Measurements from ENCODE around the gene TMEM42. TPM values are rescaled to one million over a fixed set of nuclear protein-coding genes. Genes with fewer than 3 reads are reported as not detected.

The TMEM42 gene
- total and polyA plus RNA-seq, 9 of the 15 experiments (the other 6 are each of a cell fraction or from before 2014, with no cell fraction given) = 0.53 to 1.6 (median 0.98) TPM

GRCh38 chr3:44848634-44849033 is 13.1 kb upstream of the TMEM42 start:
- ChIA-PET POLR2A (no interaction called here), CTCF (ENCODE audit: low intra/inter-chr PET ratio) (interaction anchor here (0.7 kb wide), 1 partner anchor 27 kb away, joined by 3 read pairs; no protein-coding TSS in a partner anchor)
- intact Hi-C loops (cut with micrococcal nuclease) (no loop called here), in situ Hi-C loops (cut with MboI) (no loop called here)
- no TSS peak for BruUV-seq (replicated peaks)
- Histone ChIP-seq H3K9ac (ENCODE audit: insufficient read depth in 1 of 2, low read depth in 2 of 2, low read length in 2 of 2) (no peak overlapping the region), H4K20me1 (replicated peaks; ENCODE audit: control insufficient read depth, insufficient read depth, low read length) (no peaks in the 10 kb centered on the region), H3K27ac (ENCODE audit: extremely low read depth, low read depth, low read length) (no peak overlapping the region), H3K9me1 (ENCODE audit: control insufficient read depth, insufficient read depth, low read length) (no peaks in the 10 kb centered on the region), H3K4me1 (replicated peaks in 1 of 2; ENCODE audit: control insufficient read depth in 2 of 2, insufficient read depth in 2 of 2, low read length in 2 of 2) (no peaks in the 10 kb centered on the region), H2AFZ (ENCODE audit: low read depth, low read length) (no peak overlapping the region), H3K4me3 (no peak overlapping the region), H3K79me2 (ENCODE audit: control insufficient read depth, insufficient read depth, low read length) (no peaks in the 10 kb centered on the region), H3K4me2 (ENCODE audit: insufficient read depth, low read length) (no peak overlapping the region), H3K36me3 (ENCODE audit: control insufficient read depth, insufficient read depth, low read length) (peaks cover 81% of the 10 kb centered on the region), H3K27me3 (ENCODE audit: control insufficient read depth in 2 of 2, insufficient read depth in 2 of 2, low read length in 2 of 2) (no peaks in the 10 kb centered on the region), H3K9me3 (replicated peaks; ENCODE audit: control insufficient read depth, insufficient read depth, low read depth, low read length) (no peaks in the 10 kb centered on the region; the same call in 1 of the 2 replicates)
- 100% methylated on average over 1 of the region's 1 CpG for WGBS (ENCODE audit: insufficient coverage, low coverage, missing lambda C conversion rate)
- TF ChIP-seq FOXA1 (IDR thresholded peaks at IDR 0.05; ENCODE audit: borderline replicate concordance) (no peak), KDM1A (IDR thresholded peaks at IDR 0.05) (no peak), JUND (IDR thresholded peaks at IDR 0.05; ENCODE audit: borderline replicate concordance, low read depth, low read length) (no peak), JUND (tag; IDR thresholded peaks at IDR 0.05; ENCODE audit: borderline replicate concordance, low read depth, low read length) (no peak), RREB1 (CRISPR knock-in tag; IDR thresholded peaks at IDR 0.05) (no peak), ZNF134 (CRISPR knock-in tag; conservative IDR thresholded peaks at IDR 0.05) (no peak), THRAP3 (IDR thresholded peaks at IDR 0.05; ENCODE audit: borderline replicate concordance) (no peak), SAFB (IDR thresholded peaks at IDR 0.05; ENCODE audit: borderline replicate concordance, low read depth, low read length) (no peak), RUNX1 (IDR thresholded peaks at IDR 0.05; ENCODE audit: low read depth) (no peak), NBN (IDR thresholded peaks at IDR 0.05; ENCODE audit: low read depth) (no peak), ZNF75A (CRISPR knock-in tag; IDR thresholded peaks at IDR 0.05) (no peak)
- DNase-seq (ENCODE audit: extremely low read depth in 1 of 4, low spot score in 3 of 4) (no peak), ATAC-seq (no peak), FAIRE-seq (no peak)
